CD1c-positive myeloid dendritic cell (primary cell): ENCODE results near the gene ADPRH.
A peak's percentile ranks its signal among the peaks of the same experiment; 100 is the strongest.

Source experiments
- DNase-seq: peaks from one replicate; pipeline ENCODE4 v3.0.0-alpha.2; 2016; ENCODE audit errors: extremely low spot score

ADPRH gene

GRCh38 chr3:119628816-119629445 lies 49.6 kb downstream of the ADPRH start:
- DNase-seq: peak; percentile 83

- DNase-seq: peak; percentile 58
Measured at GRCh38 chr3:119630128-119630879, 51.0 kb downstream of the ADPRH start.

GRCh38 chr3:119630880-119631329 lies 51.6 kb downstream of the ADPRH start:
- no peak for DNase-seq

- no peak for DNase-seq
Measured at GRCh38 chr3:119631516-119631915, 52.2 kb downstream of the ADPRH start.

GRCh38 chr3:119632216-119632615 lies 52.9 kb downstream of the ADPRH start:
- DNase-seq: peak; percentile 58

GRCh38 chr3:119632829-119633228 lies 53.5 kb downstream of the ADPRH start:
- DNase-seq: no peak

GRCh38 chr3:119635719-119636118 lies 56.4 kb downstream of the ADPRH start:
- no peak for DNase-seq

- DNase-seq: peak; percentile 47
Measured at GRCh38 chr3:119636249-119636648, 57.0 kb downstream of the ADPRH start.

GRCh38 chr3:119636891-119637611 lies 57.8 kb downstream of the ADPRH start:
- no peak for DNase-seq

- DNase-seq: peak; percentile 90
Measured at GRCh38 chr3:119637679-119638477, 58.6 kb downstream of the ADPRH start.
